Liver (tissue), 9 donors: ENCODE data around the gene CAMK1G. TPM values are rescaled to one million over a fixed set of nuclear protein-coding genes. Genes with fewer than 3 reads are reported as not detected.

Experiments
- DNase-seq: peaks from one replicate; pipeline ENCODE4 v3.0.0-alpha.2; 2017; ENCODE audit warnings: low spot score
- H3K27ac ChIP-seq, 2 donors: one replicate each; pipeline ENCODE4 v1.7.0; 2013; ENCODE audit warnings: inconsistent platforms in 2 of 2, low read length in 2 of 2, control low read depth in 1 of 2, low read depth in 1 of 2, mild to moderate bottlenecking in 1 of 2
- H3K27me3 ChIP-seq, 4 donors: one replicate each; pipeline versions ENCODE4 v1.6.1 to v1.7.0; 2013; ENCODE audit warnings: low read length in 3 of 4, inconsistent platforms in 1 of 4, mild to moderate bottlenecking in 1 of 4, moderate library complexity in 1 of 4; ENCODE audit not compliant: control insufficient read depth in 4 of 4, insufficient read depth in 4 of 4
- H3K36me3 ChIP-seq, 4 donors: one replicate each; pipeline versions ENCODE4 v1.6.1 to v1.7.0; 2013; ENCODE audit warnings: low read length in 3 of 4, mild to moderate bottlenecking in 3 of 4, low read depth in 1 of 4, moderate library complexity in 1 of 4; ENCODE audit not compliant: control insufficient read depth in 4 of 4, insufficient read depth in 3 of 4
- H3K4me1 ChIP-seq, 4 donors: one replicate each; pipeline versions ENCODE4 v1.6.1 to v1.7.0; 2013; ENCODE audit warnings: low read length in 3 of 4, mild to moderate bottlenecking in 3 of 4, moderate library complexity in 1 of 4; ENCODE audit not compliant: control insufficient read depth in 4 of 4, insufficient read depth in 4 of 4
- H3K4me3 ChIP-seq, 3 donors: one replicate each; pipeline versions ENCODE4 v1.6.1 to v1.7.0; 2013; ENCODE audit warnings: low read length in 3 of 3, control low read depth in 1 of 3, low read depth in 1 of 3, mild to moderate bottlenecking in 1 of 3
- H3K9ac ChIP-seq, 2 donors: one replicate each; pipeline ENCODE4 v1.7.0; 2013; ENCODE audit warnings: low read length in 2 of 2, mild to moderate bottlenecking in 2 of 2, moderate library complexity in 2 of 2, control low read depth in 1 of 2, low read depth in 1 of 2
- H3K9me3 ChIP-seq, 4 donors: one replicate each; pipeline versions ENCODE4 v1.6.1 to v1.7.0; 2013; ENCODE audit warnings: low read length in 3 of 4; ENCODE audit not compliant: control insufficient read depth in 4 of 4
- ATF3 ChIP-seq: IDR thresholded peaks from 2 replicates; pipeline ENCODE4 v1.6.1; 2016; ENCODE audit warnings: antibody characterized with exemption
- EGR1 ChIP-seq, 2 donors: IDR thresholded peaks; 2 replicates each; pipeline ENCODE4 v1.6.1; 2016 to 2018; ENCODE audit warnings: antibody characterized with exemption in 2 of 2, low read depth in 2 of 2
- FOXA1 ChIP-seq: IDR thresholded peaks from 2 replicates; pipeline ENCODE4 v1.6.1; 2016; ENCODE audit warnings: antibody characterized with exemption
- FOXA2 ChIP-seq: IDR thresholded peaks from 2 replicates; pipeline ENCODE4 v1.6.1; 2016; ENCODE audit warnings: antibody characterized with exemption
- GABPA ChIP-seq, 2 donors: IDR thresholded peaks in 1 of 2; conservative IDR thresholded peaks in 1 of 2; 2 replicates each; pipeline ENCODE4 v1.6.1; 2016; ENCODE audit warnings: antibody characterized with exemption in 2 of 2, mild to moderate bottlenecking in 1 of 2, moderate library complexity in 1 of 2
- HNF4A ChIP-seq, 2 donors: conservative IDR thresholded peaks; 2 replicates each; pipeline ENCODE4 v1.6.1; 2016; ENCODE audit warnings: antibody characterized with exemption in 2 of 2, mild to moderate bottlenecking in 2 of 2
- HNF4G ChIP-seq: IDR thresholded peaks from 2 replicates; pipeline ENCODE4 v1.6.1; 2016; ENCODE audit warnings: antibody characterized with exemption
- JUND ChIP-seq, 2 donors: IDR thresholded peaks; 2 replicates each; pipeline ENCODE4 v1.6.1; 2016; ENCODE audit warnings: antibody characterized with exemption in 2 of 2
- NR2F2 ChIP-seq: IDR thresholded peaks from 2 replicates; pipeline ENCODE4 v1.6.1; 2016; ENCODE audit warnings: antibody characterized with exemption
- RAD21 ChIP-seq, 2 donors: IDR thresholded peaks; 2 replicates each; pipeline ENCODE4 v1.6.1; 2016; ENCODE audit warnings: antibody characterized with exemption in 2 of 2, mild to moderate bottlenecking in 2 of 2
- RXRA ChIP-seq, 2 donors: IDR thresholded peaks; 2 replicates each; pipeline ENCODE4 v1.6.1; 2017 to 2018; ENCODE audit warnings: antibody characterized with exemption in 2 of 2, mild to moderate bottlenecking in 1 of 2
- SP1 ChIP-seq: IDR thresholded peaks from 2 replicates; pipeline ENCODE4 v1.6.1; 2018; ENCODE audit warnings: antibody characterized with exemption, mild to moderate bottlenecking
- TAF1 ChIP-seq: conservative IDR thresholded peaks from 2 replicates; pipeline ENCODE4 v1.6.1; 2016; ENCODE audit warnings: antibody characterized with exemption, mild to moderate bottlenecking
- YY1 ChIP-seq: IDR thresholded peaks from 2 replicates; pipeline ENCODE4 v1.6.1; 2016; ENCODE audit warnings: antibody characterized with exemption, mild to moderate bottlenecking
- WGBS: extraction: QIAGEN DNeasy Blood & Tissue Kit; methylation state at CpG from one replicate; pipeline ENCODE4 v1.1.7; 2013; 5-methylcytosine and 5-hydroxymethylcytosine counted together
- polyA plus RNA-seq, 2 donors: library from polyadenylated mRNA; stranded (reverse) in 1 of 2; unstranded in 1 of 2; fragments of 200-250 nt in 1 of 2; fragments of >200 nt in 1 of 2; fragmentation: Nextera tagmentation in 1 of 2; extraction: Ambion mirVana in 1 of 2; gene quantifications; one replicate each; pipeline versions ENCODE4 v1.2.1 to v1.2.3, GENCODE V29; 2013 to 2015
- total RNA-seq, 2 donors: library from RNA; depleted of rRNA; stranded (reverse); fragments of >200 nt; gene quantifications; one replicate each; pipeline ENCODE4 v1.2.3, GENCODE V29; 2014
- TF ChIP-seq, protein P1 (sequence below): IDR thresholded peaks from 2 replicates; pipeline ENCODE4 v1.6.1; 2016; ENCODE audit warnings: antibody characterized with exemption
- TF ChIP-seq, protein P2 (sequence below): IDR thresholded peaks from 2 replicates; pipeline ENCODE4 v1.6.1; 2016; ENCODE audit warnings: antibody characterized with exemption
- donor health status: healthy.
- donor health status: healthy.
- donor health status: healthy.
- donor health status: healthy.
- donor health status: healthy.

The CAMK1G gene
- total and polyA plus RNA-seq, 4 donors: 0.03 to 0.25 (median 0.14) TPM; not detected in 1

DNA sequence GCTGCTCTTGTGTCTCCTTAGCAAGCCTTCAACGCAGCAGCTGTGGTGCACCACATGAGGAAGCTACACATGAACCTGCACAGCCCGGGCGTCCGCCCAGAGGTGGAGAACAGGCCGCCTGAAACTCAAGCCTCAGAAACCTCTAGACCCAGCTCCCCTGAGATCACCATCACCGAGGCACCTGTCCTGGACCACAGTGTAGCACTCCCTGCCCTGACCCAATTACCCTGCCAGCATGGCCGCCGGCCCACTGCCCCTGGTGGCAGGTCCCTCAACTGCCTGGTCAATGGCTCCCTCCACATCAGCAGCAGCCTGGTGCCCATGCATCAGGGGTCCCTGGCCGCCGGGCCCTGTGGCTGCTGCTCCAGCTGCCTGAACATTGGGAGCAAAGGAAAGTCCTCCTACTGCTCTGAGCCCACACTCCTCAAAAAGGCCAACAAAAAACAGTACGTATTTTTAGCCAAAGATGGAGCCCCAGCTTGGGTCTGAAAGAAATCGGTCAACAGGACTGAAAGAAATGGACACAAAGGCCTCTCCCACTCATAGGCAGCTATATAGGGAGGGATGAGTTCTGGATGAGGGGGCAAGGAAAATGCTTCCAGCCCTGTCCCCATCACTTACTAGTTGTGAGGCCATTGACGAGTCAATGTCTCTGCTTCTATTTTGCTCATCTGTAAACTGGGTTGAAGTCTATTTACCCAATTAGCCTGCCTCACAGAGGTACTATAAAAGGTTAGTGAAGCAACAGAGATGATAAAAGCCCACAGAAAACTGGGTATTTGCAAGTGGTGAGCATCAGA lies 28.5 kb downstream of the CAMK1G start:
- Histone ChIP-seq H3K4me1 (peaks cover 0 to 6% (median 0%) of the 10 kb centered on the region in 4 donors), H3K9ac (no peak overlapping the region), H3K27me3 (peaks cover 0 to 3% (median 0%) of the 10 kb centered on the region in 4 donors), H3K9me3 (no peaks in the 10 kb centered on the region), H3K4me3 (no peak overlapping the region), H3K27ac (no peak overlapping the region), H3K36me3 (peaks cover 0 to 4% (median under 1%) of the 10 kb centered on the region in 4 donors)
- DNase-seq: no peak
- no peak for TF ChIP-seq TAF1
- TF ChIP-seq, protein P1, sequence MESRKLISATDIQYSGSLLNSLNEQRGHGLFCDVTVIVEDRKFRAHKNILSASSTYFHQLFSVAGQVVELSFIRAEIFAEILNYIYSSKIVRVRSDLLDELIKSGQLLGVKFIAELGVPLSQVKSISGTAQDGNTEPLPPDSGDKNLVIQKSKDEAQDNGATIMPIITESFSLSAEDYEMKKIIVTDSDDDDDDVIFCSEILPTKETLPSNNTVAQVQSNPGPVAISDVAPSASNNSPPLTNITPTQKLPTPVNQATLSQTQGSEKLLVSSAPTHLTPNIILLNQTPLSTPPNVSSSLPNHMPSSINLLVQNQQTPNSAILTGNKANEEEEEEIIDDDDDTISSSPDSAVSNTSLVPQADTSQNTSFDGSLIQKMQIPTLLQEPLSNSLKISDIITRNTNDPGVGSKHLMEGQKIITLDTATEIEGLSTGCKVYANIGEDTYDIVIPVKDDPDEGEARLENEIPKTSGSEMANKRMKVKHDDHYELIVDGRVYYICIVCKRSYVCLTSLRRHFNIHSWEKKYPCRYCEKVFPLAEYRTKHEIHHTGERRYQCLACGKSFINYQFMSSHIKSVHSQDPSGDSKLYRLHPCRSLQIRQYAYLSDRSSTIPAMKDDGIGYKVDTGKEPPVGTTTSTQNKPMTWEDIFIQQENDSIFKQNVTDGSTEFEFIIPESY: no peak
- no peak for TF ChIP-seq HNF4A (conservative IDR thresholded peaks at IDR 0.05)
- TF ChIP-seq GABPA (IDR thresholded peaks at IDR 0.05 in 1 of 2, conservative IDR thresholded peaks at IDR 0.05 in 1 of 2): no peak
- TF ChIP-seq ATF3: no peak
- TF ChIP-seq FOXA2: no peak
- TF ChIP-seq, protein P2, sequence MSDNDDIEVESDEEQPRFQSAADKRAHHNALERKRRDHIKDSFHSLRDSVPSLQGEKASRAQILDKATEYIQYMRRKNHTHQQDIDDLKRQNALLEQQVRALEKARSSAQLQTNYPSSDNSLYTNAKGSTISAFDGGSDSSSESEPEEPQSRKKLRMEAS: no peak
- TF ChIP-seq SP1: no peak
- no peak for TF ChIP-seq JUND (IDR thresholded peaks at IDR 0.05)
- no peak for TF ChIP-seq FOXA1
- no peak for TF ChIP-seq YY1
- TF ChIP-seq RXRA (IDR thresholded peaks at IDR 0.05): no peak
- TF ChIP-seq RAD21 (IDR thresholded peaks at IDR 0.05): no peak
- 92% methylated on average over 13 of the region's 13 CpGs for WGBS

GRCh38 chr1:209612646-209613399 lies 29.3 kb downstream of the CAMK1G start:
- H3K27me3 ChIP-seq: no peaks in the 10 kb centered on the region
- no peak for DNase-seq
- no peak overlapping the region for H3K4me3 ChIP-seq
- no peaks in the 10 kb centered on the region for H3K9me3 ChIP-seq
- no peak overlapping the region for H3K27ac ChIP-seq
- peaks cover 0 to 4% (median under 1%) of the 10 kb centered on the region in 4 donors for H3K36me3 ChIP-seq
- 85% methylated on average over 12 of the region's 12 CpGs for WGBS
- no peak overlapping the region for H3K9ac ChIP-seq
- TF ChIP-seq TAF1: no peak
- TF ChIP-seq ATF3: no peak
- TF ChIP-seq HNF4G: no peak
- no peak for TF ChIP-seq NR2F2
- no peak for TF ChIP-seq SP1
- TF ChIP-seq EGR1 (IDR thresholded peaks at IDR 0.05; ENCODE audit: low read depth in 2 of 2): no peak
- peaks cover 0 to 6% (median 0%) of the 10 kb centered on the region in 4 donors for H3K4me1 ChIP-seq
